SKM-1 treated with dmso at 0.1 percent for 144 hours (cell line): ENCODE measurements around the gene DMXL2.
A peak's percentile ranks its signal among the peaks of the same experiment; 100 is the strongest.
"Not testable (repeated sequence)": the region's sequence is repeated elsewhere in the genome, so short reads cannot be mapped to it uniquely, and the experiment has no call there.

ENCODE experiments used
- DNase-seq: peaks from one replicate; lab custom pipeline; 2025; ENCODE audit not compliant: unreplicated experiment; lab: John Stamatoyannopoulos, UW

DMXL2 gene

DNA sequence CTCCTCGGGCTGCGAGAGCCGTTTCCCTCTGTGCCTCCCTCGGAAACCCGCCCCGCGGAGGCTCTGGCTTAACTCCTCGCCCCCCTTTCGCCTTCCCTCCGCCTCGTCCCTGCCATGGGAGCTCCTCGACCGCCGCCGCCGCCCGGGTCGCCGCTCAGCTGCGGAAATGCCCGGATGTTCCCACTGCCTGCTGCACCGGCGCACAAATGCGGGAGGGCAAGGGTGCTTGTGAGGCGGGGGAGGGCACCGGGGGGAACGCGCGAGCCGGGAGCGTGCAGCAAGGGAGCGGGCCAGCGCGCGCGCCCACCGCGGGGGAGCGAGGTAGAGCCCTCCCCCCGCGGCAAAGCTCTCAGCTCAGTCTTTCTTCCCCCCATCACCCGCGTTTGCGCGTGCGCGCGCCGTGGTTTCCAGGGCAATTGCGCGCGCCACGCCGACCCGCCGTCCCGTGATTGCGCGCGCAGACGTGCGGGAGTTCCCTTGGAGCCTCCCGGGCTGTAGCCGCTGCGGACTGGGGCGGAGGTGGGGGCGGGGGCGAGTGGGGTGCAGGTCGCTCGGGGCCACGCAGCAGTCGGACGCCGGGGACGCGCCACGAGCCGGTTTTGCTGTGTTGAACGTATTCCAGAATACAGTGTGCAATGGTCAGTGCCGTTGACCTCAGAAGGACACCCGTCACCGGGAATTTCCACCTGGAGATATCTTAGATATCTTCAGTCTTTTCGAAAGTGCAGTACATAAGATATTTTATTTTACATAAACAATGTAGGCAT lies at the start of gene DMXL2:
Gene DMXL2 (minus strand): TSS at position 168 of the 767 bp plus-strand sequence. CDS start 226 bp downstream, outside the sequence.
- DNase-seq: peak; percentile 79

GRCh38 chr15:51672155-51672687 lies 49.6 kb upstream of the DMXL2 start:
- peak; percentile 63 for DNase-seq

- no peak for DNase-seq
Measured at GRCh38 chr15:51669381-51669780, 46.8 kb upstream of the DMXL2 start.

GRCh38 chr15:51668446-51668845 lies 45.9 kb upstream of the DMXL2 start:
- DNase-seq: no peak

- DNase-seq: no peak
Measured at GRCh38 chr15:51667478-51667877, 44.9 kb upstream of the DMXL2 start.

GRCh38 chr15:51661072-51661471 lies 38.5 kb upstream of the DMXL2 start:
- no peak for DNase-seq

DNA sequence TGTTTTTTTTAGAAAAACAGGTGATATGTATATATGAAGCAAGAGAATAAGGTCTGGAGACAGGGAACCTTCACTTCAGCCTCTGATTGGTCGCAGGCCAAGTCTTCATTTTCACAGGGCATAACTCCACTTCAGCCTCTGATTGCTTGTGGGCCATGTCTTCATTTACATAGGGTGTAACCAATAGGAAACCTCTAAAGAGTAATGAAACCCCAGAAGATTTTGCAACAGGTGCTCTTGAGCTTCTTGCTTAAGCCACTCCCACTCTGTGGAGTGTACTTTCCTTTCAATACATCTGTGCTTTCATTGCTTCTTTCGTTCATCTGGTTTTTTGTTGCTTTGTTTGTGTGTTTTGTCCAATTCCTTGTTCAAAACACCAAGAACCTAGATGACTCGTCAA lies 36.1 kb upstream of the DMXL2 start:
- DNase-seq: peak; percentile 70

GRCh38 chr15:51655401-51656057 lies 33.0 kb upstream of the DMXL2 start:
- not testable (repeated sequence) for DNase-seq

GRCh38 chr15:51652084-51652668 lies 29.6 kb upstream of the DMXL2 start:
- DNase-seq: no peak

GRCh38 chr15:51649659-51650521 lies 27.3 kb upstream of the DMXL2 start:
- peak; percentile 75 for DNase-seq

DNA sequence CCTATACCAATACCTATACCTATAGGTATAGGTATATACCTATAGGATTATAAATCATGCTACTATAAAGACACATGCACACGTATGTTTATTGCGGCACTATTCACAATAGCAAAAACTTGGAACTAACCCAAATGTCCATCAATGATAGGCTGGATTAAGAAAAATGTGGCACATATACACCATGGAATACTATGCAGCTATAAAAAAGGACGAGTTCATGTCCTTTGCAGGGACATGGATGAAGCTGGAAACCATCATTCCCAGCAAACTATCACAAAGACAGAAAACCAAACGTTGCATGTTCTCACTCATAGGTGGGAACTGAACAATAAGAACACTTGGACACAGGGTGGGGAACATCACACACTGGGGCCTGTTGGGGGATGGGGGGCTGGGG lies 26.1 kb upstream of the DMXL2 start:
- not testable (repeated sequence) for DNase-seq

GRCh38 chr15:51648101-51648500 lies 25.5 kb upstream of the DMXL2 start:
- not testable (repeated sequence) for DNase-seq

- peak; percentile 88 for DNase-seq
Measured at GRCh38 chr15:51647128-51647562, 24.6 kb upstream of the DMXL2 start.

DNA sequence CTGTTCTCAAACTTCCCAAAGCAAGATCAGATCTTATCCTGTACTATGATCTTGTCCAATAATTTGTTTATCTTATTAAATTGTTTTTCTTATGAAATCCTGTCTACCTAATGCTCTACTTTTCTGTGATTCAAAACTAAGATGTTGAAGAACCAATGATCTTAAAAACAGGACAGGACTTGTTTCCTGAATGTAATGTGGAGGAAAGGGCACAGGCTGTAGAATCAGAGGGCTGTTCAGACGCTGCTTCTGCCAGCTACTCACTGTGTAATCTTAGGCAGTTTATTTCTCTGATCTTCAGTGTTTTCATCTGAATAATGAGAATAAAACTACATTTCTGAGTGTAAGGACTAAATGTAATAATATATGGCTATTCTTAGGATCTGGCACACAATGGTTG lies 20.1 kb upstream of the DMXL2 start:
- DNase-seq: no peak

- DNase-seq: peak; percentile 42
Measured at GRCh38 chr15:51641490-51642130, 19.0 kb upstream of the DMXL2 start.

GRCh38 chr15:51634591-51635198 lies 12.1 kb upstream of the DMXL2 start:
- no peak for DNase-seq

DNA sequence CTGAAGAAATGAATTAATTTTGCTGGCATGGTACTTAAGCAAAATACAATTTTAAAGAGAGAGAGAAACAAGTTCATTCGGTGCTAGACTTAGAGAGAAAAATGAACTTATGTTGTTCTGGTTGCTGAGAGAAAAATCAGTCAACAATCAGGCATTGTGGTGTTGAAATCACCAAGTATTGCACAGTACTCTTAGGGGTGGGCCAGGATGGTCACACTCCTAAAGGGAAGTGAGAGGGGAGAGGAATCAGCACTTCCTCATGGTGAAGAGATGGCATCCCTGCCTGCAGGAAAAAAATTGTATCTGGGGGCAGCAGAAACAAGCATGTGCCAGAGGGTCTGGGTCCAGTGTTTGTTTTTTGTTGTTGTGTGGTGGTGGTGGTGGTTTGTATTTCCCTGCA lies 7.0 kb upstream of the DMXL2 start:
- peak; percentile 92 for DNase-seq

GRCh38 chr15:51625236-51625635 lies 2.7 kb upstream of the DMXL2 start:
- no peak for DNase-seq

- DNase-seq: no peak
Measured at GRCh38 chr15:51624022-51624421, 1.5 kb upstream of the DMXL2 start.

GRCh38 chr15:51623386-51623938 lies 891 bp upstream of the DMXL2 start:
- DNase-seq: peak; percentile 50
